ENCODE results near the gene RAE1. TPM values are rescaled to one million over a fixed set of nuclear protein-coding genes. Genes with fewer than 3 reads are reported as not detected.

The RAE1 gene
- total RNA-seq, result 10 to 100 TPM; 24.4 to 34.0 TPM

GRCh38 chr20:57351042-57351783, at the start of gene RAE1:
RAE1 (plus strand) TSS chr20:57351255; CDS start chr20:57354039, 2,784 bp downstream.

GRCh38 chr20:57329608-57330221, 21.3 kb upstream of the RAE1 start, which contains the start of gene SPO11:
SPO11 (plus strand) TSS chr20:57329803; CDS start chr20:57329868, 65 bp downstream.

GRCh38 chr20:57390604-57391438, 39.8 kb downstream of the RAE1 start, which contains the start of gene RBM38:
RBM38 (plus strand) TSS chr20:57391396; CDS start chr20:57391582, 186 bp downstream.

Small RNA genes within 50 kb of the gene (small RNA-seq; reads per million reads assigned to genes)
- gene MIR4325, result 0 reads per million in 2 donors
- 0 reads per million in 2 donors for gene RF00019
- gene RPL39P39, result 0 reads per million in 2 donors

Other genes starting within 250 kb of the RAE1 start
- gene BMP7, start 84.6 kb upstream of the RAE1 start, total RNA-seq, result 1 to 10 TPM in 1 of 2 donors, not detected in 1; 1.0 TPM
- not detected for gene SPO11, start 21.5 kb upstream of the RAE1 start, total RNA-seq
- gene RBM38, start 40.1 kb downstream of the RAE1 start, total RNA-seq, result 10 to 100 TPM; 11.7 to 25.0 TPM
- under 1 TPM in 1 of 2 donors, not detected in 1; under 0.01 TPM for gene CTCFL, start 173.9 kb downstream of the RAE1 start, total RNA-seq
- not detected for gene PCK1, start 209.9 kb downstream of the RAE1 start, total RNA-seq

Data from melanocyte of skin (primary cell).